GM18519 (cell line): ENCODE results near the gene ARID4A.
"Not testable (repeated sequence)": the region's sequence is repeated elsewhere in the genome, so short reads cannot be mapped to it uniquely, and the experiment has no call there.

Experiments used
- ATAC-seq: cut with Tn5 transposase; IDR thresholded peaks from one replicate; pipeline ENCODE4 v1.9.1; 2021; ENCODE audit warnings: mild to moderate bottlenecking, moderate library complexity; ENCODE audit not compliant: unreplicated experiment, low FRiP score

ARID4A gene

GRCh38 chr14:58298477-58299400 is at the start of gene ARID4A:
TSS of gene ARID4A (plus strand) at chr14:58298555. CDS start at chr14:58299855, 1,300 bp downstream.
- no peak for ATAC-seq

GRCh38 chr14:58249611-58250010 is 48.7 kb upstream of the ARID4A start:
- ATAC-seq = no peak

GRCh38 chr14:58258156-58258555 is 40.2 kb upstream of the ARID4A start:
- ATAC-seq = no peak

- not testable (repeated sequence) for ATAC-seq
These were observed 36.4 kb upstream of the ARID4A start for GRCh38 chr14:58262005-58262404.

- ATAC-seq = no peak
These were observed 33.0 kb upstream of the ARID4A start for GRCh38 chr14:58265401-58265800.

- ATAC-seq = no peak
These were observed 27.7 kb upstream of the ARID4A start for GRCh38 chr14:58270628-58271027.

- no peak for ATAC-seq
These were observed 25.6 kb upstream of the ARID4A start for GRCh38 chr14:58272588-58273372.

- ATAC-seq = no peak
These were observed 23.5 kb upstream of the ARID4A start for GRCh38 chr14:58274881-58275280.

GRCh38 chr14:58275527-58276190 is 22.7 kb upstream of the ARID4A start:
- ATAC-seq = no peak

GRCh38 chr14:58276208-58276607 is 22.1 kb upstream of the ARID4A start:
- ATAC-seq = no peak

GRCh38 chr14:58278177-58278576 is 20.2 kb upstream of the ARID4A start:
- ATAC-seq = no peak

GRCh38 chr14:58280954-58281787 is 17.2 kb upstream of the ARID4A start:
- ATAC-seq = no peak

- no peak for ATAC-seq
These were observed 16.4 kb upstream of the ARID4A start for GRCh38 chr14:58281969-58282368.

- ATAC-seq = no peak
These were observed 15.3 kb upstream of the ARID4A start for GRCh38 chr14:58282925-58283593.

GRCh38 chr14:58283730-58284129 is 14.6 kb upstream of the ARID4A start:
- no peak for ATAC-seq

- no peak for ATAC-seq
These were observed 13.2 kb upstream of the ARID4A start for GRCh38 chr14:58285132-58285531.

GRCh38 chr14:58287607-58288042 is 10.7 kb upstream of the ARID4A start:
- no peak for ATAC-seq

GRCh38 chr14:58288106-58288792 is 10.1 kb upstream of the ARID4A start:
- no peak for ATAC-seq

- ATAC-seq = no peak
These were observed 6.7 kb upstream of the ARID4A start for GRCh38 chr14:58291646-58292045.
